Transverse colon (tissue), 3 donors: ENCODE results near the gene SNED1.

Experiments used
- EP300 ChIP-seq: sonication (generic); formaldehyde crosslinking; IDR thresholded peaks from one replicate; pipeline ENCODE4 v1.6.1; 2017; ENCODE audit warnings: antibody characterized with exemption, low read depth
- POLR2A ChIP-seq: fragments of 450-650 bp; IDR thresholded peaks from one replicate; pipeline ENCODE4 v1.6.1; 2016; ENCODE audit warnings: antibody characterized with exemption, mild to moderate bottlenecking, moderate library complexity
- TF ChIP-seq, protein P1 (sequence below), 5 experiments: fragments of 200-600 bp in 3 of 5; fragments of 450-650 bp in 2 of 5; sonication (generic) in 3 of 5; IDR thresholded peaks; 1 replicate in 2 of 5; 2 replicates in 3 of 5; pipeline ENCODE4 v1.5.1; 2016 to 2017; ENCODE audit warnings: antibody characterized with exemption in 5 of 5, inconsistent platforms in 3 of 5, mild to moderate bottlenecking in 2 of 5, moderate library complexity in 1 of 5

- TF ChIP-seq, protein P1, sequence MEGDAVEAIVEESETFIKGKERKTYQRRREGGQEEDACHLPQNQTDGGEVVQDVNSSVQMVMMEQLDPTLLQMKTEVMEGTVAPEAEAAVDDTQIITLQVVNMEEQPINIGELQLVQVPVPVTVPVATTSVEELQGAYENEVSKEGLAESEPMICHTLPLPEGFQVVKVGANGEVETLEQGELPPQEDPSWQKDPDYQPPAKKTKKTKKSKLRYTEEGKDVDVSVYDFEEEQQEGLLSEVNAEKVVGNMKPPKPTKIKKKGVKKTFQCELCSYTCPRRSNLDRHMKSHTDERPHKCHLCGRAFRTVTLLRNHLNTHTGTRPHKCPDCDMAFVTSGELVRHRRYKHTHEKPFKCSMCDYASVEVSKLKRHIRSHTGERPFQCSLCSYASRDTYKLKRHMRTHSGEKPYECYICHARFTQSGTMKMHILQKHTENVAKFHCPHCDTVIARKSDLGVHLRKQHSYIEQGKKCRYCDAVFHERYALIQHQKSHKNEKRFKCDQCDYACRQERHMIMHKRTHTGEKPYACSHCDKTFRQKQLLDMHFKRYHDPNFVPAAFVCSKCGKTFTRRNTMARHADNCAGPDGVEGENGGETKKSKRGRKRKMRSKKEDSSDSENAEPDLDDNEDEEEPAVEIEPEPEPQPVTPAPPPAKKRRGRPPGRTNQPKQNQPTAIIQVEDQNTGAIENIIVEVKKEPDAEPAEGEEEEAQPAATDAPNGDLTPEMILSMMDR (IDR thresholded peaks at IDR 0.05): no peak
- TF ChIP-seq POLR2A: no peak
- no peak for TF ChIP-seq EP300
Observed at GRCh38 chr2:241074901-241075540, 76.6 kb downstream of the SNED1 start.
